Left lung (tissue), 10 donors: ENCODE results near the gene LMO2. TPM values are rescaled to one million over a fixed set of nuclear protein-coding genes. Genes with fewer than 3 reads are reported as not detected.
"Not testable (repeated sequence)": the region's sequence is repeated elsewhere in the genome, so short reads cannot be mapped to it uniquely, and the experiment has no call there.

Source experiments
- ATAC-seq: fragments of 200-7000 bp; cut with Tn5 transposase; one replicate; pipeline ENCODE4 v1.9.1; 2020; ENCODE audit warnings: moderate library complexity
- DNase-seq, 4 donors: peaks; one replicate each; pipeline ENCODE4 v3.0.0-alpha.2; 2013 to 2020
- H3K27ac ChIP-seq, 2 donors: fragments of 200-600 bp; sonication (generic) in 1 of 2; one replicate each; pipeline versions ENCODE4 v1.5.0 to v1.8.0; 2020 to 2021
- H3K27me3 ChIP-seq, 2 donors: fragments of 200-600 bp; sonication (generic) in 1 of 2; one replicate each; pipeline versions ENCODE4 v1.5.0 to v1.8.0; 2020 to 2021
- H3K36me3 ChIP-seq, 2 donors: fragments of 200-600 bp; sonication (generic) in 1 of 2; one replicate each; pipeline versions ENCODE4 v1.5.0 to v1.8.0; 2020 to 2021
- H3K4me1 ChIP-seq, 2 donors: fragments of 200-600 bp; one replicate each; pipeline ENCODE4 v1.8.0; 2021
- H3K4me3 ChIP-seq, 2 donors: fragments of 200-600 bp; sonication (generic) in 1 of 2; one replicate each; pipeline versions ENCODE4 v1.5.0 to v1.8.0; 2020 to 2021; ENCODE audit warnings: mild to moderate bottlenecking in 1 of 2
- H3K9me3 ChIP-seq, 2 donors: fragments of 200-600 bp; sonication (generic) in 1 of 2; one replicate each; pipeline versions ENCODE4 v1.5.0 to v1.8.0; 2020 to 2021
- intact Hi-C, 2 donors: fragments of 100-400 bp; cut with DNase I; formaldehyde crosslinking; loops; one replicate each; pipeline versions ENCODE4 v1.11.2 to v1.14.2; 2022
- polyA plus RNA-seq, 6 donors: library from polyadenylated mRNA; unstranded; fragments of 120-200 nt; gene quantifications; one replicate each; pipeline ENCODE4 v1.2.1, GENCODE V29; 2013; ENCODE audit not compliant: insufficient read length in 6 of 6
- total RNA-seq, 2 donors: library from RNA; stranded (reverse); fragmentation: NEBNext Ultra II Directional; extraction: Animal tissue kit (Norgen Biotek cat#: 25700); gene quantifications; one replicate each; pipeline ENCODE4 v1.2.1, GENCODE V29; 2021
- TF ChIP-seq, protein P1 (sequence below), 2 donors: fragments of 200-600 bp; sonication (generic) in 1 of 2; IDR thresholded peaks; one replicate each; pipeline versions ENCODE4 v1.5.0 to v1.8.0; 2021; ENCODE audit warnings: antibody characterized with exemption in 2 of 2
- donor health status: DM: no; HTN: yes; CAD: no.
- donor health status: DM: no; HTN: no; CAD: no.

Gene LMO2
- total and polyA plus RNA-seq, 8 donors: 27.8 to 48.3 (median 42.8) TPM

- intact Hi-C loops: no loop called here
- Histone ChIP-seq H3K27ac (peak overlapping the region in 1 of 2 donors; percentile 16), H3K4me3 (no peak overlapping the region), H3K36me3 (no peaks in the 10 kb centered on the region), H3K4me1 (peaks cover 5 to 60% of the 10 kb centered on the region in 2 donors), H3K27me3 (no peaks in the 10 kb centered on the region), H3K9me3 (peaks cover 0 to 5% of the 10 kb centered on the region in 2 donors)
- no peak for DNase-seq
- ATAC-seq: no peak
- TF ChIP-seq, protein P1, sequence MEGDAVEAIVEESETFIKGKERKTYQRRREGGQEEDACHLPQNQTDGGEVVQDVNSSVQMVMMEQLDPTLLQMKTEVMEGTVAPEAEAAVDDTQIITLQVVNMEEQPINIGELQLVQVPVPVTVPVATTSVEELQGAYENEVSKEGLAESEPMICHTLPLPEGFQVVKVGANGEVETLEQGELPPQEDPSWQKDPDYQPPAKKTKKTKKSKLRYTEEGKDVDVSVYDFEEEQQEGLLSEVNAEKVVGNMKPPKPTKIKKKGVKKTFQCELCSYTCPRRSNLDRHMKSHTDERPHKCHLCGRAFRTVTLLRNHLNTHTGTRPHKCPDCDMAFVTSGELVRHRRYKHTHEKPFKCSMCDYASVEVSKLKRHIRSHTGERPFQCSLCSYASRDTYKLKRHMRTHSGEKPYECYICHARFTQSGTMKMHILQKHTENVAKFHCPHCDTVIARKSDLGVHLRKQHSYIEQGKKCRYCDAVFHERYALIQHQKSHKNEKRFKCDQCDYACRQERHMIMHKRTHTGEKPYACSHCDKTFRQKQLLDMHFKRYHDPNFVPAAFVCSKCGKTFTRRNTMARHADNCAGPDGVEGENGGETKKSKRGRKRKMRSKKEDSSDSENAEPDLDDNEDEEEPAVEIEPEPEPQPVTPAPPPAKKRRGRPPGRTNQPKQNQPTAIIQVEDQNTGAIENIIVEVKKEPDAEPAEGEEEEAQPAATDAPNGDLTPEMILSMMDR (IDR thresholded peaks at IDR 0.05): no peak
Measured at GRCh38 chr11:33935461-33936456, 43.9 kb upstream of the LMO2 start.

DNA sequence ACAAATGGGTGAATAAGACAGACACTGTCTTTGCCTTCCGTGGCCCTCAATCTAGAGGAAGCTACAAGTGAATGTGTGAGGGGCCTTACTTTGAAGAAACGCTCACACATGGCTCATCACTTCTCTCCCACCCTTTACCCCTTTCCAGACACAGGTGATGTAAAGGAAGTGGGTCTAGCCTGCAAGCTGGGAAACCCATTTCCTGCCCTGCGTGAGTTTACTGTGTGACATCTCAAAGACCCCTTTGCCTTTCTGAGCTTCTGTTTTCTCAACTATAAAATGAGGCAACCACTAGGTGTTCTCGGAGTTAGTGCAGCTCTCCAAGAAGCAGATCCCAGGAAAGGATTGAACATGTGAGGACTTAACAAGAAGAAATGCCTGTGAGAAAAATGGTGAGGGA is 43.1 kb upstream of the LMO2 start:
- Histone ChIP-seq H3K4me1 (peaks cover 13 to 67% of the 10 kb centered on the region in 2 donors), H3K9me3 (peaks cover 0 to 5% of the 10 kb centered on the region in 2 donors), H3K4me3 (no peak overlapping the region), H3K36me3 (no peaks in the 10 kb centered on the region), H3K27me3 (no peaks in the 10 kb centered on the region), H3K27ac (peak overlapping the region in 1 of 2 donors; percentile 16)
- no peak for ATAC-seq
- TF ChIP-seq, protein P1 (IDR thresholded peaks at IDR 0.05): no peak
- intact Hi-C loops: no loop called here
- no peak for DNase-seq

- no peak for DNase-seq
- H3K4me1 ChIP-seq: peaks cover 14 to 73% of the 10 kb centered on the region in 2 donors
- no peak overlapping the region for H3K4me3 ChIP-seq
- TF ChIP-seq, protein P1 (IDR thresholded peaks at IDR 0.05): no peak
- no peak overlapping the region for H3K27ac ChIP-seq
- no peak for ATAC-seq
- H3K27me3 ChIP-seq: no peaks in the 10 kb centered on the region
- intact Hi-C loops: loop anchor here in 1 of 2 donors (5.0 kb wide), 1 partner anchor 67 kb away; no protein-coding TSS in a partner anchor
- H3K36me3 ChIP-seq: no peaks in the 10 kb centered on the region
- peaks cover 0 to 5% of the 10 kb centered on the region in 2 donors for H3K9me3 ChIP-seq
Measured at GRCh38 chr11:33934450-33934849, 42.6 kb upstream of the LMO2 start.

DNA sequence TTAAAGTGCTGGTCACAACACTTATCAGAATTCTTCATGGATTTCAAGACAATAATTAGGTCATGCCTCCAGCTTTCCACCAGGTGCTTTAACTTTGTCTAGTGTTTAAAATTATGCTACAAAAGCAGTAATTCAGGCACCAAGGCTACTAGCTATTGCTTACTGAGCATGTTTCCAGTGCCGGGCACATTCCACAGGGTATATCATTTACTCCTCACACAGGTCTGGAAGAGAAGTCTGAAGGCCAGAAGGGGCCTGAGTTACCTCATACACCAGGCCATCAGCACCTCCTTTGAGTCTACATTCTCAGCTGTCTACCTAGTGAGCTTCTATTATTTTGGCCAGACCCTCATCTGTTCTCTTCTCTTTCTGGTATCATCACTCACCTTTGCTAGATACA is 41.7 kb upstream of the LMO2 start:
- intact Hi-C loops: loop anchor here in 1 of 2 donors (5.0 kb wide), 1 partner anchor 66 kb away; no protein-coding TSS in a partner anchor
- H3K4me1 ChIP-seq: peaks cover 14 to 80% of the 10 kb centered on the region in 2 donors
- H3K27me3 ChIP-seq: no peaks in the 10 kb centered on the region
- no peak overlapping the region for H3K27ac ChIP-seq
- H3K9me3 ChIP-seq: peaks cover 0 to 5% of the 10 kb centered on the region in 2 donors
- ATAC-seq (no peak), DNase-seq (no peak)
- TF ChIP-seq, protein P1 (IDR thresholded peaks at IDR 0.05): no peak
- no peaks in the 10 kb centered on the region for H3K36me3 ChIP-seq
- no peak overlapping the region for H3K4me3 ChIP-seq

GRCh38 chr11:33932721-33933120 is 40.8 kb upstream of the LMO2 start:
- Histone ChIP-seq H3K4me1 (peaks cover 14 to 78% of the 10 kb centered on the region in 2 donors), H3K27me3 (no peaks in the 10 kb centered on the region), H3K9me3 (peaks cover 0 to 5% of the 10 kb centered on the region in 2 donors), H3K4me3 (no peak overlapping the region), H3K36me3 (no peaks in the 10 kb centered on the region), H3K27ac (no peak overlapping the region)
- DNase-seq: no peak
- TF ChIP-seq, protein P1 (IDR thresholded peaks at IDR 0.05): no peak
- intact Hi-C loops: loop anchor here in 1 of 2 donors (5.0 kb wide), 1 partner anchor 65 kb away; no protein-coding TSS in a partner anchor
- no peak for ATAC-seq

DNA sequence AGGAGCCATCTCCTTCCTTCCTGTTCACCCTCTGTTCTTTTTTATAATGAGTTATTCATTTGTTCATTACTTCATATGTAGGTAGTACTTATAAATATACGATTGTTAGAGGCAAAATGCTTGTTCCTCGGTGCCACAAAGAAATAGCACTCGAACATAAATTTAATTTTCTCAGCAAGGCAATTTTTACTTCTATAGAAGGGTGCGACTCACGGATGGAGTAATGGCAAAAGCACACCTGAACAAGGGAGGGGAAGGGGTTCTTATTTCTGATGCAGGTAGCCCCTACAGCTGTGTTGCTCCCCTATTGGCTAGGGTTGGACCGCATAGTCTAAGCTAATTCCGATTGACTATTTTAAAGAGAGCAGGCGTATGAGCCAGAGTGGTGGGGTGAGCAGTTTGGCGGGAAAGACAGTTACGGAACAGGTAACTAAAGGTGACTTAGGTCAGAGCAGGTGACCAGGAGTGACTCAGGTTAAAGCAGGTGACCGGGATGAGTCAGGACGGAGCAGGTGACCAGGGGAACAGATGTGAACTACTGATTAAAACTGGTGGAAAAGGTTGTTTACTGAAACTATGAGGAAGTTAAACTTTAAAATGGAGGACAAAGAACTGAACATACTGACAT is 40.0 kb upstream of the LMO2 start:
- Histone ChIP-seq H3K4me1 (peaks cover 9 to 78% of the 10 kb centered on the region in 2 donors), H3K27ac (peak overlapping the region in 1 of 2 donors; percentile 93)
- intact Hi-C loops: loop anchor here in 1 of 2 donors (5.0 kb wide), 1 partner anchor 65 kb away; no protein-coding TSS in a partner anchor
- not testable (repeated sequence) for H3K9me3 ChIP-seq, ATAC-seq, DNase-seq, H3K4me3 ChIP-seq, H3K27me3 ChIP-seq, H3K36me3 ChIP-seq
